H7 (cell line): ENCODE data around the gene USP49. TPM values are rescaled to one million over a fixed set of nuclear protein-coding genes. Genes with fewer than 3 reads are reported as not detected.

Source experiments
- DNase-seq: peaks from one replicate; pipeline ENCODE4 v3.0.0; 2012
- H3K27me3 ChIP-seq: 2 replicates; pipeline ENCODE4 v1.6.0; 2011; ENCODE audit warnings: mild to moderate bottlenecking, low read length; ENCODE audit not compliant: control insufficient read depth, insufficient read depth
- H3K36me3 ChIP-seq: replicated peaks from 2 replicates; pipeline ENCODE4 v1.5.1; 2011; ENCODE audit warnings: low read length; ENCODE audit not compliant: control insufficient read depth, insufficient read depth
- H3K4me3 ChIP-seq: 2 replicates; pipeline ENCODE4 v1.5.1; 2011; ENCODE audit warnings: low read depth, mild to moderate bottlenecking, control low read depth, low read length, moderate library complexity; ENCODE audit not compliant: insufficient read depth
- total RNA-seq: library from RNA; depleted of rRNA; stranded (reverse); fragments of >200 nt; shearing (Covaris generic); gene quantifications from 2 replicates; pipeline ENCODE4 v1.2.3, GENCODE V29; 2014

Gene USP49
- total RNA-seq, 1 experiment from 2014 or later = 2.9 TPM

DNA sequence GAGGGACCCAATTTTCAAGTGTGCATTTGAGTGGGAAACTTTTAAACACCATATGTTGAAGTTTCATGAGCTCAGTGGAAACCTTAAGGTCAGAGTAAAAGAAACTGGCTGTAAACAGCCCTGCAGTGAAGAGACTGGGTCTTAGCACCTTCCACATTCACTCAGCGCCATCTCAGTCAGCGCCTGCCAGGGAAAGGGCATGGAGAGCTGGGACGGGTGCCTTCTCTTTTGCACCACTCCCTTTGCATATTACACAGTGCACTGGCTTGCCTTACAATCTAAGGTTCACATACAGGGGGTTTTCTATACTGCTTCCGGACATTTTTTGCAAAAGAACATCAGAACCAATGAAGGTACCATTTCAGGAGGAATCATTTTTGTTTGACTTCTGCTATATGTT is 103.2 kb downstream of the USP49 start:
- no peak for DNase-seq
- Histone ChIP-seq H3K36me3 (peaks cover 12% of the 10 kb centered on the region), H3K27me3 (no peaks in the 10 kb centered on the region), H3K4me3 (no peak overlapping the region)

DNA sequence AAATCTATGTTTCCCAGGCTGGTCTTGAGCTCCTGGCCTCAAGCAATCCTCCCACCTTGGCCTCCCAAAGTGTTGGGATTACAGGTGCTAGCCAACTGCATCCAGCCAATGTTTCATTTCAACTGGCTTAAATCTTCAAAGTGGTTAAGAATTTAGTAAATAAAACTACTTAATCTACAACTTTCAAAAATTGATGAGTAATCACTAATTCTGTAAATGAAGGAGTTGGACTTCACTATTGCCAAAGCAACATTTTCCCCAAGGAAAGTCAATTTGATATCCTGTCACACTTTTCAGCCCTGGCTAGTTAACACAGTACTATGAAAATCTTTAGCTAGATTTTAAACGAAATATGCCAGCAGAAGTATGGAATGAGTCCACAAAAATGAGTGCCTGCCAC is 103.9 kb downstream of the USP49 start:
- no peak for DNase-seq
- peaks cover 11% of the 10 kb centered on the region for H3K36me3 ChIP-seq
- no peak overlapping the region for H3K4me3 ChIP-seq
- peaks cover under 1% of the 10 kb centered on the region; the same call in 1 of the 2 replicates for H3K27me3 ChIP-seq

DNA sequence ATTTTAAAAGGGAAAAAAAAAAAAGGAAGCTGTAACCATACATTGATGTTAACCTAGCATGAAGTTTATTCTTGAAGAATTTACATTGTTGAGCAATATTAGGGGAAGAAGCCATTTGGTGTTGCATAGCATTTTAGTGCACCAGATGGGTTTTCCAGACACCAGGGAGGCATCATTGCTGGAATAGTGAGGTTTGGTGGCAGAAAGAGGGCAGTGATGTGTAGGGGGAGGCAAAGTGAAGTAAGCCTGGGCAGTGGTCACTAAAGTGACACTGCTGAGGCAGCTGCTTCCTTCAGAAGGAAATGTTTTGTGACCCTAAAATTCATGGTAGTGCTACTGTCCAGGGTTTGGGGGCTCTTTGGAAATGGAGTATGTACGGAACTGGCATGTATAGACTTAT is 105.1 kb downstream of the USP49 start:
- H3K36me3 ChIP-seq = peaks cover 10% of the 10 kb centered on the region
- no peak for DNase-seq

GRCh38 chr6:41789390-41789724 is 105.8 kb downstream of the USP49 start:
- Histone ChIP-seq H3K4me3 (no peak overlapping the region), H3K27me3 (peaks cover 20% of the 10 kb centered on the region), H3K36me3 (peaks cover 9% of the 10 kb centered on the region)
- DNase-seq = no peak

More for the DNA sequence above, 105.1 kb downstream of the USP49 start:
- peaks cover 13% of the 10 kb centered on the region for H3K27me3 ChIP-seq
- H3K4me3 ChIP-seq = no peak overlapping the region

DNA sequence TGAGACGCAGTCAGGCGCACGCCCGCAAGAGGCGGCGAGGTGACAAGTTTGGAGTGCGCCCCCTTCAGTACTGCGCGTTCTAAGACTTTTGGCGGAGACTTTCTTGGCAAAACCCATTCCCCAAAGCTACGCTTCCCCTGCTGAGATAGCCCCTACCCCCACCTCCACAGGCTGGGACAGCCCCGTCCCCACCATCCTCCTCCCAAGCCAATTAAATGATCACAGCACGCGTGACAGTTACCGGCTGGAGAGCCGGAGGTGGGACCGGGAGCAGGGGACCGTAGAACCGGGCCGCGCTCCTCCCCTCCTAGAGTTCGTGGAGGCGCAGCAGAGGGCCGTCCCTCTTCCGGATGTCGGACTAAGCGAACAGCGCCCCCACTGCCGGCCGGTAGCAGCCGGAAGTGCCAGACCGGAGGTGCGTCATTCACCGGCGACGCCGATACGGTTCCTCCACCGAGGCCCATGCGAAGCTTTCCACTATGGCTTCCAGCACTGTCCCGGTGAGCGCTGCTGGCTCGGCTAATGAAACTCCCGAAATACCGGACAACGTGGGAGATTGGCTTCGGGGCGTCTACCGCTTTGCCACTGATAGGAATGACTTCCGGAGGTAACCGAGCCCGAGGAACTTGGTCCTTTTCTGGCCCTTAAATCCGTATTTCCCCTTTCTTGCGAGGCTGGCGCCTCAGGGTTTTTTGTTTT is 107.8 kb downstream of the USP49 start, which contains the start of gene TOMM6:
Gene TOMM6, plus strand, starts transcription at position 476 of the 699 bp plus-strand sequence. Its CDS starts 4 bp downstream, at position 480.
- peak; percentile 94 for DNase-seq
- Histone ChIP-seq H3K36me3 (peaks cover 9% of the 10 kb centered on the region), H3K27me3 (peaks cover 39% of the 10 kb centered on the region), H3K4me3 (peak within 1 kb of the TSS; percentile 96)

DNA sequence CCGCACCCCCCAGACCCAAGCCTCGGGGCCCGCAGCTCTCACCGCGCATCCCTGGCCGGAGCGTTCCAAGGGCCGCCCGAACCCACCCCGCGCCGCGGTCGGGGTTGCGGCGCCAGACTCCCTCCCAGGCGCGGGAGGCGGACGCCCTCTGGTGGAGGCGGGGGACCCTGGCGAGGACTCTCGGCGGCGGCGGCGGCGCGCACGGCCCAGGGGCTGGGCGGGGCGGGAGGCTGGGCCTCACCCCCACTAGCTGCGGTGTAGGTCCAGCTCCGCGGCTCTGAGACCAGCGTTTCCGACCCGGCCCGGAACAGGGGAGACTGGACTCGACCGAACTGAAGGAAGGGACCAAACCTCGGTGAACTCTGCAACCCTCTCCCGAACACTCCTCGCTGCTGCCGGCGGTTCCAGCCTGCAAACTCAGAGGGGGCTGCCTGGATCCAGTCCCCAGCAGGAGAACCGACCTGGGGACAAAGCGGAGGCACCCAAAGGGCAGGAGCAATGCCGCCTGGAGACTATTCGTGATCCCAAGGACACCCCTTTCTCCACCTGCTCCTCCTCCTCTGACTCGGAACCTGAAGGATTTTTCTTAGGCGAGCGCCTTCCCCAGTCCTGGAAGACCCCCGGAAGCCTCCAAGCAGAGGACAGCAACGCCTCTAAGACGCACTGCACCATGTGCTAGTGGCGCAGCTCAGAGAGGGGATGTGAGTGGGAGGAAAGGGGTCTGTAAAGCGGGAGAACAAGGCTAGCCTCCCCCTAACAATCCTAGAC is 108.5 kb downstream of the USP49 start:
- DNase-seq = peak; percentile 98
- H3K4me3 ChIP-seq = peak overlapping the region; percentile 96
- peaks cover 9% of the 10 kb centered on the region for H3K36me3 ChIP-seq
- peaks cover 42% of the 10 kb centered on the region for H3K27me3 ChIP-seq

- peaks cover 49% of the 10 kb centered on the region for H3K27me3 ChIP-seq
- H3K36me3 ChIP-seq = peaks cover 9% of the 10 kb centered on the region
- peak overlapping the region; percentile 49 for H3K4me3 ChIP-seq
- DNase-seq = no peak
Measured at GRCh38 chr6:41785689-41786450, 109.3 kb downstream of the USP49 start.

DNA sequence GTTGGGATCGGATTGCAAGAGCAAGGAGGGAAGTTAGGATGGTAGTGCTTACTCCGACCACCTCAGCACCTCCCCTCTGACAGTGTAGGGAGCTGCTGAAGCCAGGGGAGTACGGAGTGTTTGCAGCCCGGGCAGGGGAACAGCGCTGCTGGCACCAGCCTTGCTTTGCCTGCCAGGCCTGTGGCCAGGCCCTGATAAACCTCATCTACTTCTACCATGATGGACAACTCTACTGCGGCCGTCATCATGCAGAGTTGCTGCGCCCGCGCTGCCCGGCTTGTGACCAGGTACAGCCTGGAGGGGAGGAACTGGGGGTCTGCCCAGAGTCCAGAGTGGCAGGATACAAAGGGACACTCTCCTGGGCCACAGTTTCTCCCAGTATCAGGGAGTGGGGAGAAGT is 109.9 kb downstream of the USP49 start:
- DNase-seq = peak; percentile 61
- Histone ChIP-seq H3K27me3 (peaks cover 54% of the 10 kb centered on the region), H3K4me3 (no peak overlapping the region), H3K36me3 (peaks cover 9% of the 10 kb centered on the region)

DNA sequence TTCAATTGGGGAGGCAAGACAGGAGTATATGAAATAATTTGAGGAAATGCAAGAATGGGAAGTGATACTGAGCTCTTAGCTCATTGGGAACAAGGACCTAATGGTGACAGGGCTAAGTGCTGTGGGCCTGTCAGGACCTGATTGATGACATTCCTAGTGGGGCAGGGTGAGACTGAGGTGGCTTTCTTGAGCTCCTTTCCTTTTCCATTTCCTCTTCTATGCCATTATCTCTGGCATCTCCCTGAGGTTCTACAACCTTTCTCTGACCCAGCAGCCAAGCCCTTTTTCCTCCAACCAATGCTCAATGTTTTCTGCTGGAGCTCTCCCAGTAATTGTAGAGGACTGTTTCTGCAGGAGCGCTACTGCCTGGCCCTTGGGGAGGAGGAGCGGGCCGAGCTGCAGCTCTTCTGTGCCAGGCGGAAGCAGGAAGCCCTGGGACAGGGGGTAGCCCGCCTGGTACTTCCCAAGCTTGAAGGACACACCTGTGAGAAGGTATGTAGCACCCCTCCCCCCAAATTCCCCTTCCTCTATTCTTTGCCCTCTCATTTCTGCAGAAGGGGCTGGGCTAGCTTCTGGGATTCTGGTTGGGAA is 110.5 kb downstream of the USP49 start:
- H3K4me3 ChIP-seq = no peak overlapping the region
- H3K27me3 ChIP-seq = peaks cover 55% of the 10 kb centered on the region
- H3K36me3 ChIP-seq = peaks cover 6% of the 10 kb centered on the region
- DNase-seq = peak; percentile 51

DNA sequence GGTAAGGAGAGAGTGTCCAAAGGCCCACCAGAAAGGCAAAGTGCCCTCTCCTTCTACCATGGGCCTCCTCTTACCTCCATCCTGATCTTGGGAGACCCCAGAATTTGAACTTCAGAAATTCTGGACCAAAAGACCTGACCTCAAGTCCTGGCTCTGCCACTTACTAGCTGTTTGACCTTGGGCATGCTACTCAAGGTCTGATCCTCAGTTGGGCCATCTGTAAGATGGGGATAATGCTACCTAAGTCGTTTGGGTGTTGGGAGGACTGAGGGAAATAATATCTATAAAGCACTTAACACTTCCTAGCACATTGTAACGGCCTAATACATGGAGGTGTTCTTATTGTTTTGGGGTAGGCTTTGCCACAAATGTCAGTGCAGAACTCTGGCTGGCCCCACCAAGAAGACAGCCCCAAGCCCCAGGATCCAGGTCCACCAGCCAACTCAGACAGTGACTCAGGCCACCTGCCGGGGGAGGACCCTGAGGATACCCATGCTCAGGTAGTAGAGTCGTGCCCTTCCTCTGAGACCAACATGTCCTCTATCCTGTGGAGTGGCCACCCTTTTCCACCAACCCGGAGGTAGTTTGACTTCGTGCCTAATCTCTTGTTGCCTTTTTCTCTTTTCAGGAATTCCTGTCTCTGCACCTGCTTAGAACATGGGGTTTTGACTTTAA is 111.9 kb downstream of the USP49 start:
- Histone ChIP-seq H3K4me3 (no peak overlapping the region), H3K36me3 (no peaks in the 10 kb centered on the region), H3K27me3 (peaks cover 57% of the 10 kb centered on the region)
- DNase-seq = no peak

GRCh38 chr6:41781366-41781730 is 113.8 kb downstream of the USP49 start:
- peaks cover 57% of the 10 kb centered on the region for H3K27me3 ChIP-seq
- DNase-seq = peak; percentile 41
- peaks cover 2% of the 10 kb centered on the region; the same call in 1 of the 2 replicates for H3K36me3 ChIP-seq
- H3K4me3 ChIP-seq = peak overlapping the region; percentile 79; the same call in 1 of the 2 replicates

- DNase-seq = peak; percentile 85
- H3K36me3 ChIP-seq = peaks cover 2% of the 10 kb centered on the region; the same call in 1 of the 2 replicates
- H3K4me3 ChIP-seq = peak within 1 kb of the TSS; percentile 79
- peaks cover 52% of the 10 kb centered on the region for H3K27me3 ChIP-seq
Measured at GRCh38 chr6:41780551-41781365, 114.4 kb downstream of the USP49 start, which contains the start of gene PRICKLE4. TSS of gene PRICKLE4 (plus strand) at chr6:41780782. CDS start at chr6:41783474, 2,692 bp downstream.
